Measurements from ENCODE around the gene NMU. TPM values are rescaled to one million over a fixed set of nuclear protein-coding genes. Genes with fewer than 3 reads are reported as not detected.

The NMU gene
- total RNA-seq, 5 donors from 2014 or later (not counting 1 experiment from before 2014, with no cell fraction given): 0.72 to 1.4 (median 0.93) TPM; not detected in 2

DNA sequence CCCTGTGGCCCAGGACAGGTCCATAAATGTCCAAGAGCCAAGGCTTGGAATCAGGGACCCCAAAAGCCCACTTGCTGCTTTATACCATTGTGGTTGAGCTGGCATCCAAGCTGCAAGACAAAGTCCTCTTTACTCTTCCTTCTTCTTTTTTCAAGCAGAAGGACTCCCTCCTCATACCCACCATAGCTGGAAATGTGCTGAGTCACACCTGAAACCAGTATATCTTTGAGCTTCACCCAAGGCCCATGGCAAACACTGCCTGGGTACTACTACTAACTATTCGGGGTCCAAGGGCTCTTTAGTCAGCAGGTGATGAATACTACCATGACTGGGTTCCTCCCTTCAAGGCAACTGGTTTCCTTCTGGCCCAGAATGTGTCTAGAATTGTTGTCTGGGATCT, 37.3 kb upstream of the NMU start:
- WGBS (ENCODE audit: insufficient coverage): 80% methylated on average over 1 of the region's 1 CpG
- Mint-ChIP-seq H3K27me3 (peaks cover 22 to 27% of the 10 kb centered on the region in 2 donors), H3K36me3 (no peaks in the 10 kb centered on the region), H3K9me3 (peaks cover 0 to 9% (median 5%) of the 10 kb centered on the region in 3 donors), H3K4me3 (no peak overlapping the region), H3K27ac (no peak overlapping the region), H3K4me1 (no peaks in the 10 kb centered on the region)
- Histone ChIP-seq H3K36me3 (ENCODE audit: control insufficient read depth in 2 of 2, extremely low read depth in 1 of 2, insufficient read depth in 1 of 2, low read length in 1 of 2) (no peaks in the 10 kb centered on the region), H3K27ac (ENCODE audit: low read length) (no peak overlapping the region), H3K4me3 (ENCODE audit: control insufficient read depth in 1 of 2, extremely low read depth in 1 of 2, low read length in 1 of 2) (no peak overlapping the region), H3K27me3 (replicated peaks in 1 of 2; ENCODE audit: control insufficient read depth in 2 of 2, extremely low read depth in 1 of 2, insufficient read depth in 2 of 2, low read length in 1 of 2) (peaks cover 0 to 19% of the 10 kb centered on the region in 2 experiments), H3K4me1 (ENCODE audit: control insufficient read depth in 1 of 2, extremely low read depth in 1 of 2, insufficient read depth in 2 of 2, low read length in 2 of 2) (no peaks in the 10 kb centered on the region), H3K9me3 (no peaks in the 10 kb centered on the region)
- ChIA-PET POLR2A (interaction anchor here in 1 of 2 donors (0.6 kb wide), 1 partner anchor 11 kb away, joined by 3 read pairs; no protein-coding TSS in a partner anchor), CTCF (no interaction called here)
- DNase-seq (no peak), ATAC-seq (replicated peaks in 1 of 4) (no peak)

DNA sequence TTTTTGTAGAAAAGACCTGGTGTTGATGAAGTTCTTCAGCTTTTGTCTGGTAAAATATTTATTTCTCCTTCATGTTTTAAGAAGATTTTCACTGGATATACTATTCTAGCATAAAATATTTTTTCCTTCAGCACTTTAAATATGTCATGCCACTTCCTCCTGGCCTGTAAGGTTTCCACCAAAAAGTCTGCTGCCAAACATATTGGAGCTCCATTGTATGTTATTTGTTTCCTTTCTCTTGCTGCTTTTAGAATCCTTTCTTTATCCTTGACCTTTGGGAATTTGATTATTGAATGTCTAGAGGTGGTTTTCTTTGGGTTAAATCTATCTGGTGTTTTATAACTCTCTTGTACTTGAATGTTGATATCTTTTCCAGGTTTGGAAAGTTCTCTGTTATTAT, 35.6 kb upstream of the NMU start:
- Histone ChIP-seq H3K4me3 (ENCODE audit: control insufficient read depth in 1 of 2, extremely low read depth in 1 of 2, low read length in 1 of 2) (no peak overlapping the region), H3K36me3 (ENCODE audit: control insufficient read depth in 2 of 2, extremely low read depth in 1 of 2, insufficient read depth in 1 of 2, low read length in 1 of 2) (no peaks in the 10 kb centered on the region), H3K27me3 (replicated peaks in 1 of 2; ENCODE audit: control insufficient read depth in 2 of 2, extremely low read depth in 1 of 2, insufficient read depth in 2 of 2, low read length in 1 of 2) (peaks cover 0 to 19% of the 10 kb centered on the region in 2 experiments), H3K9me3 (no peaks in the 10 kb centered on the region), H3K27ac (ENCODE audit: low read length) (no peak overlapping the region), H3K4me1 (ENCODE audit: control insufficient read depth in 1 of 2, extremely low read depth in 1 of 2, insufficient read depth in 2 of 2, low read length in 2 of 2) (no peaks in the 10 kb centered on the region)
- H3K27me3 Mint-ChIP-seq: peaks cover 23 to 31% of the 10 kb centered on the region in 2 donors
- no peaks in the 10 kb centered on the region for H3K36me3 Mint-ChIP-seq
- DNase-seq: no peak
- ATAC-seq (replicated peaks in 1 of 4): no peak
- no peak overlapping the region for H3K4me3 Mint-ChIP-seq
- POLR2A ChIA-PET: no interaction called here
- CTCF ChIA-PET: no interaction called here
- no peak overlapping the region for H3K27ac Mint-ChIP-seq
- H3K4me1 Mint-ChIP-seq: no peaks in the 10 kb centered on the region
- H3K9me3 Mint-ChIP-seq: peaks cover 0 to 9% (median 5%) of the 10 kb centered on the region in 3 donors

DNA sequence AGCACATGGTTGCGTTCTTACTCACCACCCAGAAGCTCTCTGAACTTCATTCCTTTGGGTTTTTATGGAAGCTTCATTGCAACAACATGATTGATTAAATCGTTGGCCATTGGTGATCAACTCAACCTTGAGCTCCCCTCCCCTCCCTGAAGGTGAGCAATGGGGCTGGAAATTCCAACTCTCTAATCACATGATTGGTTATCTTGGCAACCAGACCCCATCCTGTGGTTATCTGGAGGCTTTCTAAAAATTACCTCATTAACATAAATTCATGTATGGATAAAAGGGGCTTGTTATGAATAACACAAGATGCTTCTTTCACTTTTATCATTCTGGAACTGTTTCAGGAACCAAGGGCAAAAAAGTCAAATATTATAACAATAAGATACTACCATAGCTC, 34.6 kb upstream of the NMU start:
- H3K27me3 Mint-ChIP-seq: peaks cover 23 to 31% of the 10 kb centered on the region in 2 donors
- H3K36me3 ChIP-seq (ENCODE audit: control insufficient read depth in 2 of 2, extremely low read depth in 1 of 2, insufficient read depth in 1 of 2, low read length in 1 of 2): no peaks in the 10 kb centered on the region
- POLR2A ChIA-PET: no interaction called here
- ATAC-seq (replicated peaks in 1 of 4) (no peak), DNase-seq (no peak)
- no peaks in the 10 kb centered on the region for H3K4me1 ChIP-seq (ENCODE audit: control insufficient read depth in 1 of 2, extremely low read depth in 1 of 2, insufficient read depth in 2 of 2, low read length in 2 of 2)
- no peak overlapping the region for H3K4me3 ChIP-seq (ENCODE audit: control insufficient read depth in 1 of 2, extremely low read depth in 1 of 2, low read length in 1 of 2)
- WGBS (ENCODE audit: insufficient coverage): 80% methylated on average over 1 of the region's 2 CpGs
- peaks cover 0 to 9% (median 5%) of the 10 kb centered on the region in 3 donors for H3K9me3 Mint-ChIP-seq
- no peaks in the 10 kb centered on the region for H3K4me1 Mint-ChIP-seq
- no peak overlapping the region for H3K27ac Mint-ChIP-seq
- no peaks in the 10 kb centered on the region for H3K36me3 Mint-ChIP-seq
- no peak overlapping the region for H3K27ac ChIP-seq (ENCODE audit: low read length)
- no peaks in the 10 kb centered on the region for H3K9me3 ChIP-seq
- H3K4me3 Mint-ChIP-seq: no peak overlapping the region
- peaks cover 0 to 19% of the 10 kb centered on the region in 2 experiments for H3K27me3 ChIP-seq (replicated peaks in 1 of 2; ENCODE audit: control insufficient read depth in 2 of 2, extremely low read depth in 1 of 2, insufficient read depth in 2 of 2, low read length in 1 of 2)
- CTCF ChIA-PET: no interaction called here

DNA sequence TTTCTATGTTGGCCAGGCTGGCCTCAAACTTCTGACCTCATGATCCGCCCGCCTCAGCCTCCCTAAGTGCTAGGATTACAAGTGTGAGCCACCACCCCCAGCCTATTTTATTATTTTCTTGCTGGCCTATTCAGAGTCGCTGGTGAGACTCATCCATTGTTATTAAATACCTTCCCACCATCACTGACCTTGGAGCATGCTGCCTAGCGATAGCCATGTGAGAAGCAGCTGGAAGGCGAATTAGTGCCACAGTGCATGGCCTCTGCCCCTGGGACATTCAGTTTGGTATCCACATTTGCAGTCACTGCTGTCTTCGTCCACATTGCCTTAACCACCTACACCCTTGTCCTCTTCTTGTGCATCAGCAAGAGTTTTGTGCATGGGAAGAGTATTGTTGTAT, 32.4 kb upstream of the NMU start:
- Mint-ChIP-seq H3K4me3 (no peak overlapping the region), H3K27me3 (peaks cover 15 to 25% of the 10 kb centered on the region in 2 donors), H3K9me3 (peaks cover 0 to 7% (median 5%) of the 10 kb centered on the region in 3 donors), H3K4me1 (no peaks in the 10 kb centered on the region), H3K27ac (no peak overlapping the region), H3K36me3 (no peaks in the 10 kb centered on the region)
- no peak for ATAC-seq (replicated peaks in 1 of 4)
- ChIA-PET POLR2A (no interaction called here), CTCF (no interaction called here)
- Histone ChIP-seq H3K27me3 (replicated peaks in 1 of 2; ENCODE audit: control insufficient read depth in 2 of 2, extremely low read depth in 1 of 2, insufficient read depth in 2 of 2, low read length in 1 of 2) (peaks cover 0 to 8% of the 10 kb centered on the region in 2 experiments), H3K9me3 (no peaks in the 10 kb centered on the region), H3K36me3 (ENCODE audit: control insufficient read depth in 2 of 2, extremely low read depth in 1 of 2, insufficient read depth in 1 of 2, low read length in 1 of 2) (no peaks in the 10 kb centered on the region), H3K4me1 (ENCODE audit: control insufficient read depth in 1 of 2, extremely low read depth in 1 of 2, insufficient read depth in 2 of 2, low read length in 2 of 2) (no peaks in the 10 kb centered on the region), H3K27ac (ENCODE audit: low read length) (no peak overlapping the region), H3K4me3 (ENCODE audit: control insufficient read depth in 1 of 2, extremely low read depth in 1 of 2, low read length in 1 of 2) (no peak overlapping the region)
- 67% methylated on average over 3 of the region's 6 CpGs for WGBS (ENCODE audit: insufficient coverage)
- DNase-seq: no peak

DNA sequence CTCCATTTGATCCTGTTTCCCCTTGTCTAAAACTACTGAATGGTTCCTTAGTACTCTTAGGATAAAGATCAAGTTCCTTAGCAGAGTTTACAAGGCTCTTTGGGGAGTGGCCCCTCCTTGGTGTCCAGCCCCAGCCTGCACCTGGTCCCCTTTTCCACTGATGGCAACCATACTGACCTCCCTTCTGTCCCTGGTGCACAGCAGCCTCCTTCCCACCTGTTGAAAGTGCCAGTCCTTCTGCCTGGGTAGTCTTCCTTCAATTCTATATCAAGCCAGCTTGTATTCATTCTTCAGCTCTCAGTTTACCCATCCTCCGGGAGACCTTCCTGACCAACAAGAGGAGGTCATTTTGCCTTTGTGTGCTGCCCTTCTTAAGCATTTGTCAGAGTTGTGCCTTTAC, 30.4 kb upstream of the NMU start:
- no peaks in the 10 kb centered on the region for H3K36me3 ChIP-seq (ENCODE audit: control insufficient read depth in 2 of 2, extremely low read depth in 1 of 2, insufficient read depth in 1 of 2, low read length in 1 of 2)
- no peaks in the 10 kb centered on the region for H3K4me1 ChIP-seq (ENCODE audit: control insufficient read depth in 1 of 2, extremely low read depth in 1 of 2, insufficient read depth in 2 of 2, low read length in 2 of 2)
- ChIA-PET POLR2A (no interaction called here), CTCF (interaction anchor here in 1 of 2 donors (0.6 kb wide), 1 partner anchor 58 kb away, joined by 4 read pairs; no protein-coding TSS in a partner anchor)
- H3K4me3 ChIP-seq (ENCODE audit: control insufficient read depth in 1 of 2, extremely low read depth in 1 of 2, low read length in 1 of 2): no peak overlapping the region
- Mint-ChIP-seq H3K27ac (no peak overlapping the region), H3K4me3 (no peak overlapping the region), H3K9me3 (no peaks in the 10 kb centered on the region), H3K4me1 (no peaks in the 10 kb centered on the region), H3K27me3 (peaks cover 18 to 24% of the 10 kb centered on the region in 2 donors), H3K36me3 (no peaks in the 10 kb centered on the region)
- ATAC-seq (replicated peaks in 1 of 4) (no peak), DNase-seq (no peak)
- H3K27ac ChIP-seq (ENCODE audit: low read length): no peak overlapping the region
- H3K27me3 ChIP-seq (replicated peaks in 1 of 2; ENCODE audit: control insufficient read depth in 2 of 2, extremely low read depth in 1 of 2, insufficient read depth in 2 of 2, low read length in 1 of 2): peaks cover 0 to 2% of the 10 kb centered on the region in 2 experiments
- WGBS (ENCODE audit: insufficient coverage): no CpG with 5 or more reads among the region's 1 CpG
- no peaks in the 10 kb centered on the region for H3K9me3 ChIP-seq

DNA sequence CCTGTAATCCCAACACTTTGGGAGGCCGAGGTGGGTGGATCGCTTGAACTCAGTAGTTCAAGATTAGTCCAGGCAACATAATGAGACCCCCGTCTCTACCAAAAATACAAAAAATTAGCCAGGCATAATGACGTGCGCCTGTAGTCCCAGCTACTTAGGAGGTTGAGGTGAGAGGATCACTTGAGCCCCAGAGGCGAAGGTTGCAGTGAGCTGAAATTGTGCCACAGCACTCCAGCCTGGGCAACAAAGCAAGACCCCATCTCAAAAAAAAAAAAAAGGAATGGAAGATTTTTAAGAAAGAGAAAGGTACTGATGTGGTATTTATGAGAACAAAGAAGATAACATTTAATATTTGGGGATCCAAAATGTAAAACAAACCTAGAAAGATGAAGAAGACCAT, 27.0 kb upstream of the NMU start:
- CTCF ChIA-PET: interaction anchor here in 1 of 2 donors (0.6 kb wide), 1 partner anchor 1042 kb away, joined by 5 read pairs; no protein-coding TSS in a partner anchor
- peaks cover 15 to 21% of the 10 kb centered on the region in 2 donors for H3K27me3 Mint-ChIP-seq
- Histone ChIP-seq H3K9me3 (no peaks in the 10 kb centered on the region), H3K27me3 (replicated peaks in 1 of 2; ENCODE audit: control insufficient read depth in 2 of 2, extremely low read depth in 1 of 2, insufficient read depth in 2 of 2, low read length in 1 of 2) (peaks cover 0 to 2% of the 10 kb centered on the region in 2 experiments), H3K4me3 (ENCODE audit: control insufficient read depth in 1 of 2, extremely low read depth in 1 of 2, low read length in 1 of 2) (no peak overlapping the region), H3K27ac (ENCODE audit: low read length) (no peak overlapping the region), H3K36me3 (ENCODE audit: control insufficient read depth in 2 of 2, extremely low read depth in 1 of 2, insufficient read depth in 1 of 2, low read length in 1 of 2) (no peaks in the 10 kb centered on the region), H3K4me1 (ENCODE audit: control insufficient read depth in 1 of 2, extremely low read depth in 1 of 2, insufficient read depth in 2 of 2, low read length in 2 of 2) (no peaks in the 10 kb centered on the region)
- no peak for ATAC-seq (replicated peaks in 1 of 4)
- no peaks in the 10 kb centered on the region for H3K36me3 Mint-ChIP-seq
- WGBS (ENCODE audit: insufficient coverage): no CpG with 5 or more reads among the region's 6 CpGs
- DNase-seq: no peak
- H3K4me1 Mint-ChIP-seq: no peaks in the 10 kb centered on the region
- H3K9me3 Mint-ChIP-seq: no peaks in the 10 kb centered on the region
- POLR2A ChIA-PET: no interaction called here
- H3K4me3 Mint-ChIP-seq: no peak overlapping the region
- H3K27ac Mint-ChIP-seq: no peak overlapping the region
